Amygdala (tissue), 56 donors: ENCODE results near the gene RIPOR3.
"Not testable (repeated sequence)": the region's sequence is repeated elsewhere in the genome, so short reads cannot be mapped to it uniquely, and the experiment has no call there.

ENCODE experiments used
- DNase-seq, 56 donors: peaks; one replicate each; lab custom pipeline; 2025; lab: John Stamatoyannopoulos, UW

The RIPOR3 gene

GRCh38 chr20:50682947-50683530, 8.3 kb downstream of the RIPOR3 start:
- no peak for DNase-seq

- no peak for DNase-seq
These were observed 9.3 kb downstream of the RIPOR3 start for GRCh38 chr20:50682065-50682464.

- DNase-seq = no peak
These were observed 9.8 kb downstream of the RIPOR3 start for GRCh38 chr20:50681359-50682064.

- DNase-seq = no peak
These were observed 11.0 kb downstream of the RIPOR3 start for GRCh38 chr20:50680105-50680960.

- DNase-seq = no peak
These were observed 11.6 kb downstream of the RIPOR3 start for GRCh38 chr20:50679753-50680104.

GRCh38 chr20:50678169-50678898, 13.0 kb downstream of the RIPOR3 start:
- DNase-seq = no peak

GRCh38 chr20:50676858-50677257, 14.5 kb downstream of the RIPOR3 start:
- no peak for DNase-seq

GRCh38 chr20:50676377-50676731, 15.0 kb downstream of the RIPOR3 start:
- DNase-seq = not testable (repeated sequence)

GRCh38 chr20:50675671-50676376, 15.5 kb downstream of the RIPOR3 start:
- DNase-seq = no peak

GRCh38 chr20:50674138-50674825, 17.1 kb downstream of the RIPOR3 start:
- no peak for DNase-seq

- no peak for DNase-seq
These were observed 17.7 kb downstream of the RIPOR3 start for GRCh38 chr20:50673466-50674137.

- DNase-seq = no peak
These were observed 18.2 kb downstream of the RIPOR3 start for GRCh38 chr20:50673146-50673465.

- DNase-seq = no peak
These were observed 18.8 kb downstream of the RIPOR3 start for GRCh38 chr20:50672400-50673145.

- no peak for DNase-seq
These were observed 19.7 kb downstream of the RIPOR3 start for GRCh38 chr20:50671626-50672025.

- not testable (repeated sequence) for DNase-seq
These were observed 20.3 kb downstream of the RIPOR3 start for GRCh38 chr20:50671010-50671409.

- DNase-seq = no peak
These were observed 21.0 kb downstream of the RIPOR3 start for GRCh38 chr20:50670126-50670862.

- no peak for DNase-seq
These were observed 22.5 kb downstream of the RIPOR3 start for GRCh38 chr20:50668798-50669197.

- no peak for DNase-seq
These were observed 23.0 kb downstream of the RIPOR3 start for GRCh38 chr20:50668326-50668725.
